HepG2 (cell line): ENCODE measurements around the gene PDZD7. TPM values are rescaled to one million over a fixed set of nuclear protein-coding genes. Genes with fewer than 3 reads are reported as not detected.

Experiments used
- ATAC-seq: fragments of 200-7000 bp; cut with Tn5 transposase; 3 replicates; pipeline ENCODE4 v1.9.1; 2020; ENCODE audit warnings: mild to moderate bottlenecking, moderate library complexity
- BruUV-seq: library from RNA; stranded (reverse); fragments of 400-500 nt; replicated peaks from 2 replicates; lab custom pipeline; 2021; lab: Mats Ljungman, UMichigan
- CTCF ChIA-PET: fragments of 300-600 bp; formaldehyde crosslinking; extraction: SDS; loops from one replicate; lab custom pipeline; 2021; ENCODE audit warnings: low total read pairs, inconsistent platforms, low intra/inter-chr PET ratio; lab: Yijun Ruan, JAX
- POLR2A ChIA-PET: fragments of 350-600 bp; sonication (Branson Sonifier 250); formaldehyde crosslinking; loops from one replicate; lab custom pipeline; 2020; ENCODE audit warnings: antibody characterized with exemption, inconsistent platforms; lab: Yijun Ruan, JAX
- DNase-seq: peaks from one replicate; pipeline ENCODE4 v3.0.0-alpha.2; 2015; ENCODE audit warnings: low spot score
- FAIRE-seq: peaks from 3 replicates; lab custom pipeline; 2011; peaks lifted over from hg19 to GRCh38; lab: Jason Lieb, UNC
- H2AFZ ChIP-seq: one replicate; pipeline ENCODE4 v1.6.1; 2011; ENCODE audit warnings: low read length, inconsistent platforms
- H3K27ac ChIP-seq: fragments of 300-600 bp; 3 replicates; pipeline ENCODE4 v1.8.0; 2011; ENCODE audit warnings: mixed run types, mild to moderate bottlenecking, mixed read lengths, low read length, inconsistent platforms; ENCODE audit not compliant: insufficient read depth; ENCODE audit errors: extremely low read length
- H3K27me3 ChIP-seq, 2 experiments: fragments of 200-600 bp in 1 of 2; 2 replicates in 1 of 2; 3 replicates in 1 of 2; pipeline versions ENCODE4 v1.6.0 to v1.8.0; 2011; ENCODE audit warnings: low read length in 2 of 2, mild to moderate bottlenecking in 2 of 2, moderate library complexity in 2 of 2, inconsistent platforms in 1 of 2; ENCODE audit not compliant: insufficient read depth in 2 of 2, control insufficient read depth in 1 of 2
- H3K36me3 ChIP-seq, 2 experiments: fragments of 200-600 bp in 1 of 2; replicated peaks in 1 of 2; 2 replicates in 1 of 2; 3 replicates in 1 of 2; pipeline versions ENCODE4 v1.5.1 to v1.8.0; 2011; ENCODE audit warnings: low read length in 2 of 2, inconsistent platforms in 1 of 2; ENCODE audit not compliant: insufficient read depth in 2 of 2, control insufficient read depth in 1 of 2
- H3K4me1 ChIP-seq: 2 replicates; pipeline ENCODE4 v1.5.1; 2012; ENCODE audit warnings: low read length, inconsistent platforms; ENCODE audit not compliant: insufficient read depth
- H3K4me2 ChIP-seq: 2 replicates; pipeline ENCODE4 v1.6.0; 2011; ENCODE audit warnings: low read depth, low read length, inconsistent platforms
- H3K4me3 ChIP-seq, 3 experiments: fragments of 200-600 bp in 1 of 3; sonication (generic), shearing (Covaris generic) in 1 of 3; replicated peaks in 1 of 3; 2 replicates each; pipeline ENCODE4 v1.5.1; 2011 to 2016; ENCODE audit warnings: low read length in 3 of 3, inconsistent platforms in 2 of 3, low read depth in 2 of 3, mild to moderate bottlenecking in 2 of 3, control low read depth in 1 of 3, mixed read lengths in 1 of 3; ENCODE audit not compliant: insufficient read depth in 1 of 3
- H3K79me2 ChIP-seq: one replicate; pipeline ENCODE4 v1.6.1; 2011; ENCODE audit warnings: low read length, inconsistent platforms; ENCODE audit not compliant: insufficient read depth
- H3K9ac ChIP-seq: 2 replicates; pipeline ENCODE4 v1.6.0; 2011; ENCODE audit warnings: mild to moderate bottlenecking, low read depth, low read length, inconsistent platforms; ENCODE audit not compliant: insufficient read depth
- H3K9me3 ChIP-seq: 2 replicates; pipeline ENCODE4 v1.5.1; 2012; ENCODE audit warnings: mild to moderate bottlenecking, low read length
- H4K20me1 ChIP-seq: 2 replicates; pipeline ENCODE4 v1.6.0; 2011; ENCODE audit warnings: inconsistent platforms, mild to moderate bottlenecking, low read length, moderate library complexity; ENCODE audit not compliant: insufficient read depth
- BRD4 ChIP-seq: sonication (generic); formaldehyde crosslinking; IDR thresholded peaks from 2 replicates; pipeline ENCODE4 v1.4.0; 2020; ENCODE audit warnings: missing genetic modification reagents
- CBX1 ChIP-seq: IDR thresholded peaks from one replicate; pipeline ENCODE4 v1.6.1; 2016; ENCODE audit warnings: antibody characterized with exemption, low read depth
- HOXA9 ChIP-seq: sonication (generic); formaldehyde crosslinking; IDR thresholded peaks from 2 replicates; pipeline ENCODE4 v1.8.1; 2022; ENCODE audit warnings: missing genetic modification reagents, mild to moderate bottlenecking, moderate library complexity, borderline replicate concordance
- IRX3 ChIP-seq: sonication (generic); formaldehyde crosslinking; IDR thresholded peaks from 2 replicates; pipeline ENCODE4 v1.8.1; 2023; ENCODE audit warnings: mild to moderate bottlenecking, low read depth, missing genetic modification reagents, borderline replicate concordance
- JUND ChIP-seq: sonication (generic); formaldehyde crosslinking; IDR thresholded peaks from 2 replicates; pipeline ENCODE4 v1.8.0; 2022; ENCODE audit warnings: mild to moderate bottlenecking, missing genetic modification reagents
- LCORL ChIP-seq, 2 experiments: fragments of 450-650 bp in 1 of 2; sonication (generic) in 1 of 2; formaldehyde crosslinking in 1 of 2; IDR thresholded peaks; 2 replicates each; pipeline versions ENCODE4 v1.5.0 to v1.6.1; 2017 to 2020; ENCODE audit warnings: antibody characterized with exemption in 1 of 2, missing genetic modification reagents in 1 of 2
- PRMT3 ChIP-seq: sonication (generic); formaldehyde crosslinking; IDR thresholded peaks from 2 replicates; pipeline ENCODE4 v1.8.1; 2022; ENCODE audit warnings: low read depth, mild to moderate bottlenecking, moderate library complexity, missing genetic modification reagents, borderline replicate concordance
- TCF7 ChIP-seq: sonication (generic); IDR thresholded peaks from 2 replicates; pipeline ENCODE4 v1.6.1; 2016; ENCODE audit warnings: antibody characterized with exemption, low read depth
- THAP7 ChIP-seq: sonication (generic); formaldehyde crosslinking; IDR thresholded peaks from 2 replicates; pipeline ENCODE4 v1.8.1; 2023; ENCODE audit warnings: mild to moderate bottlenecking, missing genetic modification reagents
- ZBTB44 ChIP-seq: sonication (generic); formaldehyde crosslinking; IDR thresholded peaks from 2 replicates; pipeline ENCODE4 v1.4.0; 2020; ENCODE audit warnings: missing genetic modification reagents
- ZNF501 ChIP-seq: sonication (generic); formaldehyde crosslinking; IDR thresholded peaks from 2 replicates; pipeline ENCODE4 v1.5.1; 2020; ENCODE audit warnings: mild to moderate bottlenecking, moderate library complexity, missing genetic modification reagents
- ZNF503 ChIP-seq: sonication (generic); formaldehyde crosslinking; IDR thresholded peaks from 2 replicates; pipeline ENCODE4 v1.4.0; 2020; ENCODE audit warnings: missing genetic modification reagents
- ZNF549 ChIP-seq: sonication (generic); formaldehyde crosslinking; IDR thresholded peaks from 2 replicates; pipeline ENCODE4 v1.5.0; 2020; ENCODE audit warnings: missing genetic modification reagents
- ZNF550 ChIP-seq: sonication (generic); formaldehyde crosslinking; IDR thresholded peaks from 2 replicates; pipeline ENCODE4 v1.4.0; 2020; ENCODE audit warnings: mild to moderate bottlenecking, missing genetic modification reagents, borderline replicate concordance
- ZSCAN21 ChIP-seq: sonication (generic); formaldehyde crosslinking; IDR thresholded peaks from 2 replicates; pipeline ENCODE4 v1.8.0; 2022; ENCODE audit warnings: mild to moderate bottlenecking, missing genetic modification reagents, moderate library complexity, borderline replicate concordance
- ZSCAN29 ChIP-seq: sonication (generic); formaldehyde crosslinking; conservative IDR thresholded peaks from 2 replicates; pipeline ENCODE4 v1.4.0; 2020; ENCODE audit warnings: mild to moderate bottlenecking, missing genetic modification reagents
- WGBS: methylation state at CpG from one replicate; pipeline ENCODE4 v1.1.6; 2017; ENCODE audit warnings: low lambda C conversion rate; 5-methylcytosine and 5-hydroxymethylcytosine counted together
- in situ Hi-C: cut with HindIII; loops from 2 replicates; pipeline ENCODE4 v1.10.0; 2017; ENCODE audit warnings: low pct_unique_long_range_greater_than_20kb; ENCODE audit not compliant: extremely low pct_ligation_motif_present
- intact Hi-C: fragments of 100-400 bp; cut with micrococcal nuclease; formaldehyde crosslinking; loops from one replicate; pipeline ENCODE4 v1.10.0; 2022; ENCODE audit not compliant: unreplicated experiment
- polyA plus RNA-seq, 8 experiments: library from polyadenylated mRNA; depleted of rRNA in 3 of 8; stranded (reverse) in 7 of 8; unstranded in 1 of 8; fragments of >200 nt; fragmentation: Illumina TruSeq in 4 of 8; extraction: Trizol in 4 of 8; gene quantifications; 2 replicates each; pipeline versions ENCODE4 v1.2.1 to v1.2.3, GENCODE V29; 2011 to 2016; ENCODE audit warnings: low read depth in 4 of 8, missing spikeins in 1 of 8, mixed read lengths in 1 of 8; ENCODE audit not compliant: insufficient read depth in 1 of 8
- total RNA-seq, 5 experiments: library from RNA; depleted of rRNA; stranded (reverse); fragments of >200 nt; fragmentation: Illumina TruSeq; extraction: Trizol; gene quantifications; 2 replicates each; pipeline ENCODE4 v1.2.3, GENCODE V29; 2016; ENCODE audit warnings: low read depth in 1 of 5
- TF ChIP-seq, protein P1 (sequence below): sonication (generic); formaldehyde crosslinking; IDR thresholded peaks from 2 replicates; pipeline ENCODE4 v1.8.0; 2023; ENCODE audit warnings: mild to moderate bottlenecking, missing genetic modification reagents
- TF ChIP-seq, protein P2 (sequence below): sonication (generic); formaldehyde crosslinking; IDR thresholded peaks from 2 replicates; pipeline ENCODE4 v1.5.0; 2020; ENCODE audit warnings: missing genetic modification reagents, mild to moderate bottlenecking, borderline replicate concordance

PDZD7 gene
- total and polyA plus RNA-seq, 2 of the 13 experiments (the other 11 are each of a cell fraction or from before 2014, with no cell fraction given): 0.58 to 0.73 TPM

- TF ChIP-seq CBX1 (no peak), ZNF550 (no peak), JUND (CRISPR knock-in tag) (no peak), HOXA9 (no peak), PRMT3 (CRISPR knock-in tag) (no peak), ZSCAN29 (CRISPR knock-in tag) (no peak), ZNF501 (CRISPR knock-in tag) (no peak), ZBTB44 (no peak), ZNF503 (CRISPR knock-in tag) (no peak)
These were observed 10.4 kb upstream of the PDZD7 start (continued) for GRCh38 chr10:101041252-101041761.

GRCh38 chr10:101040851-101041250 is 9.9 kb upstream of the PDZD7 start:
- H4K20me1 ChIP-seq: no peaks in the 10 kb centered on the region
- FAIRE-seq (no peak), ATAC-seq (peak; percentile 7), DNase-seq (no peak)
- H3K36me3 ChIP-seq: peaks cover 9 to 24% of the 10 kb centered on the region in 2 experiments; a peak in 3 of 5 replicates
- intact Hi-C loops (loop anchor here (1.0 kb wide), 1 partner anchor 25 kb away; no protein-coding TSS in a partner anchor), in situ Hi-C loops (no loop called here)
- no peak overlapping the region for H2AFZ ChIP-seq
- ChIA-PET POLR2A (interaction anchor here (0.9 to 5.9 kb wide), 4 partner anchors 9 to 23 kb away, joined by 3 to 141 read pairs (median 8); partner anchors contain the start of genes KAZALD1, PDZD7 and SFXN3), CTCF (interaction anchor here (0.7 to 4.2 kb wide), 6 partner anchors 19 to 101 kb away, joined by 3 to 45 read pairs (median 7); no protein-coding TSS in a partner anchor)
- H3K27ac ChIP-seq: no peak overlapping the region
- no peaks in the 10 kb centered on the region for H3K79me2 ChIP-seq
- H3K4me2 ChIP-seq: peak overlapping the region; percentile 30
- no peak overlapping the region for H3K9ac ChIP-seq
- H3K27me3 ChIP-seq: no peaks in the 10 kb centered on the region; a peak in 1 of 5 replicates
- WGBS: 5% methylated on average over 2 of the region's 2 CpGs
- H3K4me1 ChIP-seq: peaks cover 45% of the 10 kb centered on the region
- H3K4me3 ChIP-seq: no peak overlapping the region
- no peaks in the 10 kb centered on the region for H3K9me3 ChIP-seq
- BruUV-seq: no TSS peak
- TF ChIP-seq, protein P1, sequence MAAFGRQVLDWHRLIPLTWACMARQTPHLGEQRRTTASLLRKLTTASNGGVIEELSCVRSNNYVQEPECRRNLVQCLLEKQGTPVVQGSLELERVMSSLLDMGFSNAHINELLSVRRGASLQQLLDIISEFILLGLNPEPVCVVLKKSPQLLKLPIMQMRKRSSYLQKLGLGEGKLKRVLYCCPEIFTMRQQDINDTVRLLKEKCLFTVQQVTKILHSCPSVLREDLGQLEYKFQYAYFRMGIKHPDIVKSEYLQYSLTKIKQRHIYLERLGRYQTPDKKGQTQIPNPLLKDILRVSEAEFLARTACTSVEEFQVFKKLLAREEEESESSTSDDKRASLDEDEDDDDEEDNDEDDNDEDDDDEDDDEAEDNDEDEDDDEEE (CRISPR knock-in tag): no peak
- no peak for TF ChIP-seq ZSCAN21 (CRISPR knock-in tag)
- TF ChIP-seq THAP7: no peak
- no peak for TF ChIP-seq IRX3 (CRISPR knock-in tag)
- TF ChIP-seq ZNF549 (CRISPR knock-in tag): no peak
- no peak for TF ChIP-seq BRD4 (CRISPR knock-in tag)
- TF ChIP-seq LCORL (IDR thresholded peaks at IDR 0.05): no peak
- no peak for TF ChIP-seq LCORL (CRISPR knock-in tag; IDR thresholded peaks at IDR 0.05)
- TF ChIP-seq, protein P2, sequence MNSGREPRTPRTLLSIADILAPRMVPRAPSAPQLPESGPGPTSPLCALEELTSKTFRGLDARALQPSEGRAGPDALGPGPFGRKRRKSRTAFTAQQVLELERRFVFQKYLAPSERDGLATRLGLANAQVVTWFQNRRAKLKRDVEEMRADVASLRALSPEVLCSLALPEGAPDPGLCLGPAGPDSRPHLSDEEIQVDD (CRISPR knock-in tag): no peak
- 0 out of 2 replicates have a peak, but pooled peaks have one; percentile 6 for TF ChIP-seq TCF7
